Effector memory CD4-positive, alpha-beta T cell (primary cell): ENCODE measurements around the gene UBXN7.
"Not testable (repeated sequence)": the region's sequence is repeated elsewhere in the genome, so short reads cannot be mapped to it uniquely, and the experiment has no call there.

ENCODE experiments used
- DNase-seq, 3 donors: peaks; one replicate each; pipeline ENCODE4 v3.0.0-alpha.2; 2020
- H3K27ac ChIP-seq: 2 replicates; pipeline ENCODE4 v1.7.0; 2013; ENCODE audit warnings: mild to moderate bottlenecking, low read length, moderate library complexity; ENCODE audit not compliant: insufficient read depth, poor library complexity, severe bottlenecking
- H3K27me3 ChIP-seq: replicated peaks from 2 replicates; pipeline ENCODE4 v1.7.0; 2013; ENCODE audit warnings: mild to moderate bottlenecking, low read length; ENCODE audit not compliant: insufficient read depth, control insufficient read depth, poor library complexity, severe bottlenecking
- H3K36me3 ChIP-seq: 2 replicates; pipeline ENCODE4 v1.7.0; 2013; ENCODE audit warnings: mild to moderate bottlenecking, low read length, moderate library complexity; ENCODE audit not compliant: control insufficient read depth, insufficient read depth
- H3K4me1 ChIP-seq: 2 replicates; pipeline ENCODE4 v1.7.0; 2013; ENCODE audit warnings: low read length, mild to moderate bottlenecking; ENCODE audit not compliant: control insufficient read depth, insufficient read depth, poor library complexity, severe bottlenecking
- H3K4me3 ChIP-seq: 2 replicates; pipeline ENCODE4 v1.7.0; 2013; ENCODE audit warnings: low read length, low read depth, mild to moderate bottlenecking; ENCODE audit not compliant: insufficient read depth, poor library complexity, severe bottlenecking
- H3K9me3 ChIP-seq: 2 replicates; pipeline ENCODE4 v1.7.0; 2013; ENCODE audit warnings: mild to moderate bottlenecking, low read length, moderate library complexity; ENCODE audit not compliant: control insufficient read depth

The UBXN7 gene

GRCh38 chr3:196343917-196344316, 88.3 kb downstream of the UBXN7 start:
- not testable (repeated sequence) for H3K27ac ChIP-seq, H3K4me3 ChIP-seq, H3K36me3 ChIP-seq, H3K9me3 ChIP-seq, H3K4me1 ChIP-seq, H3K27me3 ChIP-seq, DNase-seq

GRCh38 chr3:196341137-196341536, 91.1 kb downstream of the UBXN7 start:
- Histone ChIP-seq H3K36me3 (no peaks in the 10 kb centered on the region), H3K27me3 (no peaks in the 10 kb centered on the region), H3K9me3 (no peaks in the 10 kb centered on the region), H3K4me1 (no peaks in the 10 kb centered on the region), H3K27ac (no peak overlapping the region), H3K4me3 (no peak overlapping the region)
- no peak for DNase-seq

GRCh38 chr3:196340466-196340865, 91.8 kb downstream of the UBXN7 start:
- Histone ChIP-seq H3K27ac (no peak overlapping the region), H3K36me3 (no peaks in the 10 kb centered on the region), H3K27me3 (no peaks in the 10 kb centered on the region), H3K4me1 (no peaks in the 10 kb centered on the region), H3K4me3 (no peak overlapping the region), H3K9me3 (no peaks in the 10 kb centered on the region)
- no peak for DNase-seq

DNA sequence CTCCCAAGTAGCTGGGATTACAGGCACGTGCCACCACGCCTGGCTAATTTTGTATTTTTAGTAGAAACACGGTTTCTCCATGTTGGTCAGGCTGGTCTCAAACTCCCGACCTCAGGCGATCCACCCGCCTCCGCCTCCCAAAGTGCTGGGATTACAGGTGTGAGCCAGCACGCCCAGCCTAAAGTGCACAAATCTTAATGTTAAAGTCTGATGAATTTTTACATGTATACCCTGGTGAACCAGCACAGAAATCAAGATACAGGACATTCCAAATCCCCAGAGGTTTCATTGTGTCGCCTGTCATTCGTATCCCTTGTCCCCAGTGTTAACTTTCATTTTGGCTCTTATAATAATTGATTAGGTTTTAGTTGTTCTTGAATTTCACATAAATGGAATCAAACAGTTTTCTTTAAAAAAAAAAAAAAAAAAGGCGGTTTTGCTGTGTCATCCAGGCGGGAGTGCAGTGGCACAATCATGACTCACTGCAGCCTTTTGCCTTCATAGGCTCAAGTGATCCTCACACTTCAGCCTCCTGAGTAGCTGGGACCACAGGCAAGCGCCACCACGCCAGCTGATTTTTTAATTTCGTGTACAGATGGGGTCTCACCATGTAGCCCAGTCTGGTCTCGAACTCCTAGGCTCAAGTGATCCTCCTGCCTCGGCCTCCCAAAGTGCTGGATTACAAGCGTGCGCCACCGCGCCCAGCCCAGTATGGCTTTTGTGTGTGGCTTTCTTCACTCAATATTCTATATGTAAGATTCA, 92.6 kb downstream of the UBXN7 start:
- Histone ChIP-seq H3K4me1 (no peaks in the 10 kb centered on the region), H3K27ac (no peak overlapping the region), H3K4me3 (no peak overlapping the region), H3K9me3 (no peaks in the 10 kb centered on the region), H3K27me3 (no peaks in the 10 kb centered on the region), H3K36me3 (no peaks in the 10 kb centered on the region)
- no peak for DNase-seq

DNA sequence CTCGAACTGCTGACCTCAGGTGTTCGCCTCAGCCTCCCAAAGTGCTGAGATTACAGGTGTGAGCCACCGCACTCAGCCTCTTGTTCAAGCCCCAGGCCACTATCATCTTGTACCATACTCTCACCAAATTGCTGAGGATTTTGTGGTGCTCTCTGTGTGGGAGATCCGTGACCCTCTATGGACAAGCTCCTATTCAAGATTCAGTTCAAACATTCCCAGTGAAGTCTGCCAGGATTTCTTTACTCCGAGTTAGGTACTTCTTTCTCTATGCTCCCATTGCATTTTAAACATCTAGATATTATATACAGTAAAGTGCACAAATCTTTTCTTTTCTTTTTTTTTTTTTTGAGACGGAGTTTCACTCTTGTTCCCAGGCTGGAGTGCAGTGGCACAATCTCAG, 93.2 kb downstream of the UBXN7 start:
- Histone ChIP-seq H3K4me3 (no peak overlapping the region), H3K27ac (no peak overlapping the region), H3K27me3 (no peaks in the 10 kb centered on the region), H3K36me3 (no peaks in the 10 kb centered on the region), H3K4me1 (no peaks in the 10 kb centered on the region), H3K9me3 (no peaks in the 10 kb centered on the region)
- DNase-seq: no peak

- DNase-seq: no peak
- no peak overlapping the region for H3K4me3 ChIP-seq
- H3K27me3 ChIP-seq: no peaks in the 10 kb centered on the region
- no peaks in the 10 kb centered on the region for H3K9me3 ChIP-seq
- H3K27ac ChIP-seq: no peak overlapping the region
- H3K4me1 ChIP-seq: no peaks in the 10 kb centered on the region
- no peaks in the 10 kb centered on the region for H3K36me3 ChIP-seq
Measured at GRCh38 chr3:196336319-196337145, 95.7 kb downstream of the UBXN7 start.

- no peak for DNase-seq
- Histone ChIP-seq H3K36me3 (no peaks in the 10 kb centered on the region), H3K27ac (no peak overlapping the region), H3K4me3 (no peak overlapping the region), H3K9me3 (no peaks in the 10 kb centered on the region), H3K27me3 (no peaks in the 10 kb centered on the region), H3K4me1 (no peaks in the 10 kb centered on the region)
Measured at GRCh38 chr3:196335503-196335948, 96.7 kb downstream of the UBXN7 start.

GRCh38 chr3:196334982-196335381, 97.2 kb downstream of the UBXN7 start:
- no peak overlapping the region for H3K27ac ChIP-seq

GRCh38 chr3:196332168-196332567, 100.1 kb downstream of the UBXN7 start:
- Histone ChIP-seq H3K9me3 (no peaks in the 10 kb centered on the region), H3K36me3 (no peaks in the 10 kb centered on the region), H3K4me1 (no peaks in the 10 kb centered on the region), H3K4me3 (no peak overlapping the region), H3K27ac (no peak overlapping the region), H3K27me3 (no peaks in the 10 kb centered on the region)
- DNase-seq: no peak

More at GRCh38 chr3:196334982-196335381, 97.2 kb downstream of the UBXN7 start:
- no peak for DNase-seq
- Histone ChIP-seq H3K4me3 (no peak overlapping the region), H3K36me3 (no peaks in the 10 kb centered on the region), H3K9me3 (no peaks in the 10 kb centered on the region), H3K4me1 (no peaks in the 10 kb centered on the region), H3K27me3 (no peaks in the 10 kb centered on the region)

GRCh38 chr3:196327405-196327804, 104.8 kb downstream of the UBXN7 start:
- Histone ChIP-seq H3K27ac (no peak overlapping the region), H3K9me3 (no peaks in the 10 kb centered on the region), H3K4me3 (no peak overlapping the region), H3K27me3 (no peaks in the 10 kb centered on the region), H3K4me1 (no peaks in the 10 kb centered on the region), H3K36me3 (no peaks in the 10 kb centered on the region)
- no peak for DNase-seq
